ENCODE results near the gene HSCB.
A peak's percentile ranks its signal among the peaks of the same experiment; 100 is the strongest.

The HSCB gene

GRCh38 chr22:28792491-28793383 lies 50.9 kb downstream of the HSCB start:
- Histone ChIP-seq H3K4me1 (peaks cover 13% of the 10 kb centered on the region), H3K4me2 (ENCODE audit: low read length) (no peak overlapping the region), H3K79me2 (peaks cover 8% of the 10 kb centered on the region), H3K9ac (no peak overlapping the region), H3K36me3 (ENCODE audit: control insufficient read depth, insufficient read depth, low read length) (no peaks in the 10 kb centered on the region), H2AFZ (no peak overlapping the region), H3K9me3 (ENCODE audit: control insufficient read depth, low read length) (no peaks in the 10 kb centered on the region), H3K27me3 (ENCODE audit: control insufficient read depth, insufficient read depth, low read length) (no peaks in the 10 kb centered on the region), H3K4me3 (ENCODE audit: low read depth, low read length) (no peak overlapping the region), H3K27ac (no peak overlapping the region)
- no peak for TF ChIP-seq CTCF (IDR thresholded peaks at IDR 0.05)

GRCh38 chr22:28793976-28794584 lies 52.2 kb downstream of the HSCB start:
- H2AFZ ChIP-seq = no peak overlapping the region
- H3K27me3 ChIP-seq (ENCODE audit: control insufficient read depth, insufficient read depth, low read length) = no peaks in the 10 kb centered on the region
- no peak overlapping the region for H3K4me2 ChIP-seq (ENCODE audit: low read length)
- no peak overlapping the region for H3K27ac ChIP-seq
- no peak overlapping the region for H3K4me3 ChIP-seq (ENCODE audit: low read depth, low read length)
- H3K79me2 ChIP-seq = peaks cover 14% of the 10 kb centered on the region
- no peaks in the 10 kb centered on the region for H3K9me3 ChIP-seq (ENCODE audit: control insufficient read depth, low read length)
- H3K36me3 ChIP-seq (ENCODE audit: control insufficient read depth, insufficient read depth, low read length) = no peaks in the 10 kb centered on the region
- TF ChIP-seq CTCF (IDR thresholded peaks at IDR 0.05) = no peak
- H3K9ac ChIP-seq = no peak overlapping the region
- peaks cover 13% of the 10 kb centered on the region for H3K4me1 ChIP-seq

- no peak overlapping the region for H3K4me3 ChIP-seq (ENCODE audit: low read depth, low read length)
Measured at GRCh38 chr22:28795071-28795693, 53.3 kb downstream of the HSCB start.

More at GRCh38 chr22:28795071-28795693, 53.3 kb downstream of the HSCB start:
- H3K4me2 ChIP-seq (ENCODE audit: low read length) = no peak overlapping the region
- peaks cover 16% of the 10 kb centered on the region for H3K79me2 ChIP-seq
- no peaks in the 10 kb centered on the region for H3K27me3 ChIP-seq (ENCODE audit: control insufficient read depth, insufficient read depth, low read length)
- no peak overlapping the region for H3K9ac ChIP-seq
- H3K4me1 ChIP-seq = peaks cover 13% of the 10 kb centered on the region
- no peaks in the 10 kb centered on the region for H3K36me3 ChIP-seq (ENCODE audit: control insufficient read depth, insufficient read depth, low read length)
- no peak overlapping the region for H2AFZ ChIP-seq
- no peak for TF ChIP-seq CTCF (IDR thresholded peaks at IDR 0.05)
- peak overlapping the region; percentile 19 for H3K27ac ChIP-seq
- no peaks in the 10 kb centered on the region for H3K9me3 ChIP-seq (ENCODE audit: control insufficient read depth, low read length)

Data from parathyroid adenoma (tissue), 2 donors.